GM19099 (cell line): ENCODE results near the gene ALOX5AP.

Experiments
- POLR2A ChIP-seq: IDR thresholded peaks from 3 replicates; pipeline ENCODE4 v1.6.1; 2011; ENCODE audit warnings: low read depth; ENCODE audit not compliant: insufficient read length; ENCODE audit errors: extremely low read depth

Gene ALOX5AP

GRCh38 chr13:30791354-30792001 is 56.1 kb downstream of the ALOX5AP start:
- no peak for TF ChIP-seq POLR2A

GRCh38 chr13:30792285-30793000 is 57.1 kb downstream of the ALOX5AP start:
- no peak for TF ChIP-seq POLR2A

GRCh38 chr13:30796132-30796572 is 60.8 kb downstream of the ALOX5AP start:
- TF ChIP-seq POLR2A: no peak

- TF ChIP-seq POLR2A: no peak
Measured at GRCh38 chr13:30796631-30797601, 61.6 kb downstream of the ALOX5AP start.

- no peak for TF ChIP-seq POLR2A
Measured at GRCh38 chr13:30797847-30798535, 62.6 kb downstream of the ALOX5AP start.

- no peak for TF ChIP-seq POLR2A
Measured at GRCh38 chr13:30798776-30799355, 63.5 kb downstream of the ALOX5AP start.

- TF ChIP-seq POLR2A: no peak
Measured at GRCh38 chr13:30799356-30799824, 64.0 kb downstream of the ALOX5AP start.

- TF ChIP-seq POLR2A: no peak
Measured at GRCh38 chr13:30800107-30800506, 64.8 kb downstream of the ALOX5AP start.

GRCh38 chr13:30802501-30802900 is 67.2 kb downstream of the ALOX5AP start:
- TF ChIP-seq POLR2A: no peak

GRCh38 chr13:30802953-30803478 is 67.7 kb downstream of the ALOX5AP start:
- TF ChIP-seq POLR2A: no peak

- no peak for TF ChIP-seq POLR2A
Measured at GRCh38 chr13:30803749-30804148, 68.4 kb downstream of the ALOX5AP start.

GRCh38 chr13:30804474-30804873 is 69.1 kb downstream of the ALOX5AP start:
- TF ChIP-seq POLR2A: no peak

- TF ChIP-seq POLR2A: no peak
Measured at GRCh38 chr13:30805132-30805537, 69.8 kb downstream of the ALOX5AP start.

- TF ChIP-seq POLR2A: no peak
Measured at GRCh38 chr13:30805603-30806011, 70.3 kb downstream of the ALOX5AP start.
